ENCODE results near the gene MYOC. TPM values are rescaled to one million over a fixed set of nuclear protein-coding genes. Genes with fewer than 3 reads are reported as not detected.

MYOC gene
- total RNA-seq, 1 experiment from 2014 or later, result not detected

DNA sequence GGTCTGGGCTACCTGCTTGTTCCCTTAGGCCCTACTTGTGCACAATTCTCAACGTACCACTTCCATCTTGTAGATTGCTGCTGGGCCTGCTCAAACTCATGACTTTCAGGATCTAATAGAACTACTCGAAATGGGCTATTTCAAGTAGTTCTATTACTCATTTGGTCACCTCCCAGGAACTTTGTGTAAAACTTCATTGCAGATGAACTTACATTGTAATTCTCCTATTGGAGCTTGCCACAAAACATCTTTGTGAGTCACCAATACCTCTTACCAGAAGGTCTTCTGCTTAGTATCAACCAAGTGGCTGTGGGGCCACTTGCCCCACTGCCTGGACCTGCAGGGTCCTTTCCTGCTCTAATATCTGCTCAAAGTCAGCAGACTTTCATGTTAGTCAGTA, 41.2 kb downstream of the MYOC start:
- in situ Hi-C loops (cut with HindIII; ENCODE audit: low pct_unique_long_range_greater_than_20kb, low sequenced_read_pairs) (no loop called here), intact Hi-C loops (cut with micrococcal nuclease; ENCODE audit: unreplicated experiment) (no loop called here)
- TF ChIP-seq, protein P1, sequence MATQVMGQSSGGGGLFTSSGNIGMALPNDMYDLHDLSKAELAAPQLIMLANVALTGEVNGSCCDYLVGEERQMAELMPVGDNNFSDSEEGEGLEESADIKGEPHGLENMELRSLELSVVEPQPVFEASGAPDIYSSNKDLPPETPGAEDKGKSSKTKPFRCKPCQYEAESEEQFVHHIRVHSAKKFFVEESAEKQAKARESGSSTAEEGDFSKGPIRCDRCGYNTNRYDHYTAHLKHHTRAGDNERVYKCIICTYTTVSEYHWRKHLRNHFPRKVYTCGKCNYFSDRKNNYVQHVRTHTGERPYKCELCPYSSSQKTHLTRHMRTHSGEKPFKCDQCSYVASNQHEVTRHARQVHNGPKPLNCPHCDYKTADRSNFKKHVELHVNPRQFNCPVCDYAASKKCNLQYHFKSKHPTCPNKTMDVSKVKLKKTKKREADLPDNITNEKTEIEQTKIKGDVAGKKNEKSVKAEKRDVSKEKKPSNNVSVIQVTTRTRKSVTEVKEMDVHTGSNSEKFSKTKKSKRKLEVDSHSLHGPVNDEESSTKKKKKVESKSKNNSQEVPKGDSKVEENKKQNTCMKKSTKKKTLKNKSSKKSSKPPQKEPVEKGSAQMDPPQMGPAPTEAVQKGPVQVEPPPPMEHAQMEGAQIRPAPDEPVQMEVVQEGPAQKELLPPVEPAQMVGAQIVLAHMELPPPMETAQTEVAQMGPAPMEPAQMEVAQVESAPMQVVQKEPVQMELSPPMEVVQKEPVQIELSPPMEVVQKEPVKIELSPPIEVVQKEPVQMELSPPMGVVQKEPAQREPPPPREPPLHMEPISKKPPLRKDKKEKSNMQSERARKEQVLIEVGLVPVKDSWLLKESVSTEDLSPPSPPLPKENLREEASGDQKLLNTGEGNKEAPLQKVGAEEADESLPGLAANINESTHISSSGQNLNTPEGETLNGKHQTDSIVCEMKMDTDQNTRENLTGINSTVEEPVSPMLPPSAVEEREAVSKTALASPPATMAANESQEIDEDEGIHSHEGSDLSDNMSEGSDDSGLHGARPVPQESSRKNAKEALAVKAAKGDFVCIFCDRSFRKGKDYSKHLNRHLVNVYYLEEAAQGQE (IDR thresholded peaks at IDR 0.05; ENCODE audit: insufficient read depth in 1 of 2, low read depth in 2 of 2, low read length in 1 of 2), result no peak
- no peak for DNase-seq (ENCODE audit: low read depth, low spot score)
- Histone ChIP-seq H3K27ac (ENCODE audit: low read length) (no peak overlapping the region), H3K9me3 (ENCODE audit: control insufficient read depth, insufficient read depth, low read depth, low read length) (no peaks in the 10 kb centered on the region), H3K4me3 (ENCODE audit: low read depth in 2 of 2, low read length in 2 of 2) (no peak overlapping the region), H3K4me1 (ENCODE audit: control insufficient read depth, insufficient read depth, low read length) (no peaks in the 10 kb centered on the region), H3K36me3 (ENCODE audit: control insufficient read depth, insufficient read depth, low read length) (no peaks in the 10 kb centered on the region), H3K27me3 (ENCODE audit: control insufficient read depth, insufficient read depth, low read length) (no peaks in the 10 kb centered on the region)
- ChIA-PET POLR2A (no interaction called here), CTCF (no interaction called here)
- no TSS peak for BruUV-seq (replicated peaks)
- ATAC-seq, result no peak

- H3K27me3 ChIP-seq (ENCODE audit: control insufficient read depth, insufficient read depth, low read length), result no peaks in the 10 kb centered on the region
- TF ChIP-seq POLR2AphosphoS5 (IDR thresholded peaks at IDR 0.05; ENCODE audit: low read depth, low read length) (no peak), SIN3A (IDR thresholded peaks at IDR 0.05; ENCODE audit: borderline replicate concordance, insufficient read depth, low read depth, low read length) (no peak), TCF7L2 (IDR thresholded peaks at IDR 0.05; ENCODE audit: low read depth, low read length) (no peak)
- TF ChIP-seq, protein P1 (IDR thresholded peaks at IDR 0.05; ENCODE audit: insufficient read depth in 1 of 2, low read depth in 2 of 2, low read length in 1 of 2), result no peak
- TF ChIP-seq, protein P2, sequence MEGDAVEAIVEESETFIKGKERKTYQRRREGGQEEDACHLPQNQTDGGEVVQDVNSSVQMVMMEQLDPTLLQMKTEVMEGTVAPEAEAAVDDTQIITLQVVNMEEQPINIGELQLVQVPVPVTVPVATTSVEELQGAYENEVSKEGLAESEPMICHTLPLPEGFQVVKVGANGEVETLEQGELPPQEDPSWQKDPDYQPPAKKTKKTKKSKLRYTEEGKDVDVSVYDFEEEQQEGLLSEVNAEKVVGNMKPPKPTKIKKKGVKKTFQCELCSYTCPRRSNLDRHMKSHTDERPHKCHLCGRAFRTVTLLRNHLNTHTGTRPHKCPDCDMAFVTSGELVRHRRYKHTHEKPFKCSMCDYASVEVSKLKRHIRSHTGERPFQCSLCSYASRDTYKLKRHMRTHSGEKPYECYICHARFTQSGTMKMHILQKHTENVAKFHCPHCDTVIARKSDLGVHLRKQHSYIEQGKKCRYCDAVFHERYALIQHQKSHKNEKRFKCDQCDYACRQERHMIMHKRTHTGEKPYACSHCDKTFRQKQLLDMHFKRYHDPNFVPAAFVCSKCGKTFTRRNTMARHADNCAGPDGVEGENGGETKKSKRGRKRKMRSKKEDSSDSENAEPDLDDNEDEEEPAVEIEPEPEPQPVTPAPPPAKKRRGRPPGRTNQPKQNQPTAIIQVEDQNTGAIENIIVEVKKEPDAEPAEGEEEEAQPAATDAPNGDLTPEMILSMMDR (IDR thresholded peaks at IDR 0.05), result no peak
- H3K9me3 ChIP-seq (ENCODE audit: control insufficient read depth, insufficient read depth, low read depth, low read length), result no peaks in the 10 kb centered on the region
- no peak overlapping the region for H3K27ac ChIP-seq (ENCODE audit: low read length)
- no peaks in the 10 kb centered on the region for H3K4me1 ChIP-seq (ENCODE audit: control insufficient read depth, insufficient read depth, low read length)
- in situ Hi-C loops (cut with HindIII; ENCODE audit: low pct_unique_long_range_greater_than_20kb, low sequenced_read_pairs) (no loop called here), intact Hi-C loops (cut with micrococcal nuclease; ENCODE audit: unreplicated experiment) (no loop called here)
- ChIA-PET POLR2A (interaction anchor here (0.5 kb wide), 1 partner anchor 183 kb away, joined by 3 read pairs; no protein-coding TSS in a partner anchor), CTCF (no interaction called here)
- ATAC-seq, result no peak
- H3K4me3 ChIP-seq (ENCODE audit: low read depth in 2 of 2, low read length in 2 of 2), result no peak overlapping the region
- DNase-seq (ENCODE audit: low read depth, low spot score), result no peak
- BruUV-seq (replicated peaks), result no TSS peak
- H3K36me3 ChIP-seq (ENCODE audit: control insufficient read depth, insufficient read depth, low read length), result no peaks in the 10 kb centered on the region
These were observed 42.1 kb downstream of the MYOC start for GRCh38 chr1:171610385-171610784.
